Erythroblast (primary cell): Measurements from ENCODE around the gene HDAC3.

Source experiments
- GATA1 ChIP-seq: IDR thresholded peaks from 2 replicates; pipeline ENCODE4 v1.6.1; 2011; ENCODE audit warnings: low read depth, mild to moderate bottlenecking, control low read depth, low read length, moderate library complexity
- POLR2A ChIP-seq: IDR thresholded peaks from 2 replicates; pipeline ENCODE4 v1.6.1; 2011; ENCODE audit warnings: mild to moderate bottlenecking, low read length

GRCh38 chr5:141654298-141654697 lies 17.6 kb upstream of the HDAC3 start:
- TF ChIP-seq POLR2A: no peak
- no peak for TF ChIP-seq GATA1
